GM19328 (cell line): Measurements from ENCODE around the gene CEBPZ.
"Not testable (repeated sequence)": the region's sequence is repeated elsewhere in the genome, so short reads cannot be mapped to it uniquely, and the experiment has no call there.

Source experiments
- ATAC-seq: cut with Tn5 transposase; IDR thresholded peaks from one replicate; pipeline ENCODE4 v1.9.1; 2021; ENCODE audit warnings: mild to moderate bottlenecking, moderate library complexity; ENCODE audit not compliant: unreplicated experiment

CEBPZ gene

GRCh38 chr2:37231241-37232130, at the start of gene CEBPZ, which contains the start of gene NDUFAF7:
TSS of gene CEBPZ (minus strand) at chr2:37231596. CDS start at chr2:37231567, 29 bp downstream.
TSS of gene NDUFAF7 (plus strand) at chr2:37231658. CDS start at chr2:37231706, 48 bp downstream.
- peak; percentile 94 for ATAC-seq

GRCh38 chr2:37276291-37276690, 44.9 kb upstream of the CEBPZ start:
- ATAC-seq, result no peak

GRCh38 chr2:37274359-37274965, 43.1 kb upstream of the CEBPZ start:
- ATAC-seq, result no peak

GRCh38 chr2:37271376-37272067, 40.1 kb upstream of the CEBPZ start:
- no peak for ATAC-seq

GRCh38 chr2:37268111-37268510, 36.7 kb upstream of the CEBPZ start:
- ATAC-seq, result no peak

- ATAC-seq, result no peak
Observed at GRCh38 chr2:37267685-37268084, 36.3 kb upstream of the CEBPZ start.

GRCh38 chr2:37263839-37264238, 32.4 kb upstream of the CEBPZ start:
- no peak for ATAC-seq

GRCh38 chr2:37262522-37262921, 31.1 kb upstream of the CEBPZ start:
- no peak for ATAC-seq

GRCh38 chr2:37250869-37251740, 19.7 kb upstream of the CEBPZ start:
- ATAC-seq, result no peak

GRCh38 chr2:37246205-37246604, 14.8 kb upstream of the CEBPZ start:
- no peak for ATAC-seq

GRCh38 chr2:37244755-37245154, 13.4 kb upstream of the CEBPZ start:
- no peak for ATAC-seq

- no peak for ATAC-seq
Observed at GRCh38 chr2:37244017-37244416, 12.6 kb upstream of the CEBPZ start.

GRCh38 chr2:37243435-37243834, 12.0 kb upstream of the CEBPZ start:
- no peak for ATAC-seq

GRCh38 chr2:37232131-37232933, 936 bp upstream of the CEBPZ start:
- no peak for ATAC-seq

- no peak for ATAC-seq
Observed at GRCh38 chr2:37230581-37230980, 815 bp downstream of the CEBPZ start.

GRCh38 chr2:37228788-37229187, 2.6 kb downstream of the CEBPZ start:
- no peak for ATAC-seq

- ATAC-seq, result no peak
Observed at GRCh38 chr2:37226863-37227262, 4.5 kb downstream of the CEBPZ start.

GRCh38 chr2:37225129-37225528, 6.3 kb downstream of the CEBPZ start:
- ATAC-seq, result not testable (repeated sequence)

GRCh38 chr2:37224063-37224462, 7.3 kb downstream of the CEBPZ start:
- no peak for ATAC-seq

GRCh38 chr2:37223131-37223530, 8.3 kb downstream of the CEBPZ start:
- no peak for ATAC-seq
